CD1c-positive myeloid dendritic cell (primary cell): ENCODE measurements around the gene LIMD2.
A peak's percentile ranks its signal among the peaks of the same experiment; 100 is the strongest.
"Not testable (repeated sequence)": the region's sequence is repeated elsewhere in the genome, so short reads cannot be mapped to it uniquely, and the experiment has no call there.

Experiments
- DNase-seq: peaks from one replicate; pipeline ENCODE4 v3.0.0-alpha.2; 2016; ENCODE audit errors: extremely low spot score

LIMD2 gene

GRCh38 chr17:63699638-63700527 is at the start of gene LIMD2:
Gene LIMD2, minus strand, starts transcription at chr17:63700125. Its CDS starts 827 bp downstream, at chr17:63699298.
- peak; percentile 66 for DNase-seq

DNA sequence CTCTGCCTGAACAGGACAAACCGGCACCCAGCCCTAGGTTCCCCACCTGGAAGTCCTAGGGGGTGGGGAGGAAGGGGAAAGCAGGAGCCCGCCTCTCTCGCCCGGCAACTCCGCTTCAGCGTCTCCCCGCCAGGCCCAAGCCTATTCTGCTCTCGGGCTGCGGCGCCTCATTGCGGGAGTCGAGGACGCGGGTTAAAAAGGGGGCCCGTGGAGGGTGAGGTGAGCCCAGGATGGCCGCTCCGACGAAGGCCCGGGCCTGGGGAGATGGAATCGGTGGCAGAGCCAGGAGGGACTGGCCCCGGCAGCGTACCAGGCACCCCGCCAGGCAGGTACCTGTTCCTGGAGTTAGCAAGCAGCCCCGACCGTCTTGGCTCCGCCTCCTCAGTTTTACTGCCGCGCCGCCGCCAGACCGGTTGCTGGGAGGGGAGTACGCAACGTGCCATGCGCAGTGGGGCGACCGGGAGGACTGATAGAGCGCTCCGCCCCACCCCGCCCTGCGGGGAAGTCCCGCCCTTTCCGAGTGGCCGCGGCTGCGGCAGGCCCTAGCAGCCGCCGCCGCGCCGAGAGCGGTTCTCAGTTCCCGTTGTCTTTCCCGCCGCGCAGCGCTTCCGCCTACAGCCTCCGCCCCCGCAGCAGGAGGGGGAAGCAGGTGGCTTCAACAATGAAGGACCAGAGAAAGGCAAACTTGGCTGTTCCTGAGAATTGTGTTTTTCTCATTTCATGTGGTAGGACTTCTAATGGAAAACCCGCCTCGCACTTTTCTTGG is 41.7 kb upstream of the LIMD2 start, which contains the start of gene STRADA:
STRADA (minus strand) TSS at position 392 of the 766 bp plus-strand sequence. CDS start 13,430 bp downstream, outside the sequence.
- peak; percentile 99 for DNase-seq

DNA sequence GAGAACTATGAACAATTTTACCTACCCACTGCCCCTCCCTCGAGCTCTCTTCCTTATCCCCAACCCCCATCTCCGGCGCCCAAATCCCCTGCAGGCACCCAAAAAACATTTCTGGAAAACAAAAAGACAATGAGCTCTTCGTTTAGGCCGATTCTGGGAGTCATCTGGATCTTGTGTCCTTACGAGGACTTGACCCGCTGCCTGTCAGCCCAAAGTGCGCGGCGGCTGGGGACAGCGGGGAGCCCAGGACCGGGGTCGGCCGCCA is 41.1 kb upstream of the LIMD2 start:
- DNase-seq: peak; percentile 45

DNA sequence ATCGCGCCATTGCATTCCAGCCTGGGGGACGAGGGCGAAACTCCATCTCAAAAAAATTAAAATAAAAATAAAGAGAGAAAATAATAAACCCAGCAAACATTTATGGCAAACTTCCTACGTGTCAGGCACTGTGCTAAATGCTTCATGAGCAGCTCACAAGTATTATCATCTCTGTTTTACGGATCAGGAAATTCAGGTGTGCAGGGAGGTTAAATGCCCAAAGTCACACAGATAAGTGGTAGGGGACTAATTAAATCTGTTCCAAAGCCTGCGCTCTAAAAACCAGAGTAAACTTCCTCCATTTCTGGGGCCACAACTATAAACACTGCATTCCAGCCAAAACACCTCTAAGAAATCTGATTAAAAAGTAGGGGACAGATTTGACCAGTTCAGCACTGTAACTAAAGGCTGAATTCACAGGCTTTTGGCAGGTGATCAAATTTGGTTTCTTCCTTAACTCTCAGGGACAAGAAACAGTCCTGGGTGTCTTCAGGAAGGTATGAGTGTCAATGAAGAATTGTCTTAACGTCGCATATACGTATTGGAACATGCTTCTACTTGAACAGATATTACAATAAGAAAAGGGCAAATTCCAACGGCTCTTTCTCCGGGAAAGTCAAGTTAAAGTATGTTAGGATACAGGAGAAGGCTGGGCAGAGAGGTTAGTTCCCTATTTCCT is 40.7 kb upstream of the LIMD2 start:
- peak; percentile 15 for DNase-seq

DNA sequence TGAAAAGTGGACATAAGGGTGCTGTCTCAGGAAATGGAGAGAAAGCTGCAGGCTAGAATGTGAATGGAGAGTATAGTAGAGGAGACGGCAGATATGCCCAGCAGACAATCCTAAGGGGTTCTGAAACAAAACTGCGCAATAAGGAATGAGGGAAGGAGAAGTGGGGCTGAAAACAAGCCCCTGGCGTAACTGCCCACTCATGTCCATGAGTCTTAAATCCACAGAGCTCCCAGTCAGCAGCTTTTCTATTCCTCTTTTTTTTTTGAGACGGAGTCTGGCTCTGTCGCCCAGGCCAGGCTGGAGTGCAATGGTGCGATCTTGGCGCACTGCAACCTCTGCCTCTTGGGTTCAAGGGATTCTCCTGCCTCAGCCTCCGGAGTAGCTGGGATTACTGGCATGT is 35.8 kb upstream of the LIMD2 start:
- DNase-seq: peak; percentile 35

- no peak for DNase-seq
Measured at GRCh38 chr17:63722403-63722802, 22.5 kb upstream of the LIMD2 start.

- not testable (repeated sequence) for DNase-seq
Measured at GRCh38 chr17:63720194-63720593, 20.3 kb upstream of the LIMD2 start.

DNA sequence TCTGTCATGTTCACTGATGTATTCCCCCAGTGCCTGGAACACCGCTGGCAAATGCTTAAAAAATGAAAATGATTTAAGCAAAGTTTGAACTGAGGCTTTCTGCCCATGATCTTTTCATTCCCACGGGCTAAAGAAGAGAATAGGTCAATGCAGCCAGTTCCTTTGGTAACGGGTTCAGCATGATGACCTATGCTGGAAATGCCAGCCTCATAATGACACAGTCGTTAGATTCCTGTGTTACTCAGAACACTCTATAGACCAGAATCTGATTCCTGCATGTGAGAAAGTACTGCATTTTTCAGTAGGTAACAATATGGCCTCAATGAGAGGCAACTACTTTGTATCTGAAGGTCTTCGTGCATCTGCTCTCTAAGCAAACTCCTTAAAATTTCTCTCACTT is 19.1 kb upstream of the LIMD2 start:
- no peak for DNase-seq

GRCh38 chr17:63716426-63716825 is 16.5 kb upstream of the LIMD2 start:
- no peak for DNase-seq

GRCh38 chr17:63714550-63715277 is 14.8 kb upstream of the LIMD2 start:
- no peak for DNase-seq

DNA sequence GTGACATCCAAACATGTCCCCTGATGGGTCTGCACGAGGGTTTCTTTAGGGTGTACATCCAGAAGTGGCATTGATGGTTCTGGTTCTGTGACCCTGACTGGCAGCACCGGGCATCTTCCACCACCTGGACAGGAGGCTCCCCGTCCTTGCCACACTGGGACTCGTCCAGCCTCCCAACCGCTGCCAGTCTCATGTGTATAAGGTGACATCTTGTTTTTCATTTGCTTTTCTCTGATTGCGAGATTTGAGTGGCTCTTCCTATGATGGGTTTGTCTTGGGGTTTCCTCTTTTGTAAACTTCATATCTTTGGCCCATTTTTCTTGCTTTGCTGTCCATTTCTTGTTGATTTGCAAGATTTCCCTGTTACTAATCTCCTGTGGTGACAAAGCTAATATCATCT is 9.2 kb upstream of the LIMD2 start:
- DNase-seq: no peak

GRCh38 chr17:63707151-63707550 is 7.2 kb upstream of the LIMD2 start:
- no peak for DNase-seq

GRCh38 chr17:63706336-63707082 is 6.6 kb upstream of the LIMD2 start:
- DNase-seq: no peak

- no peak for DNase-seq
Measured at GRCh38 chr17:63705657-63706056, 5.7 kb upstream of the LIMD2 start.

- DNase-seq: no peak
Measured at GRCh38 chr17:63704836-63705235, 4.9 kb upstream of the LIMD2 start.

GRCh38 chr17:63704259-63704576 is 4.3 kb upstream of the LIMD2 start:
- no peak for DNase-seq

DNA sequence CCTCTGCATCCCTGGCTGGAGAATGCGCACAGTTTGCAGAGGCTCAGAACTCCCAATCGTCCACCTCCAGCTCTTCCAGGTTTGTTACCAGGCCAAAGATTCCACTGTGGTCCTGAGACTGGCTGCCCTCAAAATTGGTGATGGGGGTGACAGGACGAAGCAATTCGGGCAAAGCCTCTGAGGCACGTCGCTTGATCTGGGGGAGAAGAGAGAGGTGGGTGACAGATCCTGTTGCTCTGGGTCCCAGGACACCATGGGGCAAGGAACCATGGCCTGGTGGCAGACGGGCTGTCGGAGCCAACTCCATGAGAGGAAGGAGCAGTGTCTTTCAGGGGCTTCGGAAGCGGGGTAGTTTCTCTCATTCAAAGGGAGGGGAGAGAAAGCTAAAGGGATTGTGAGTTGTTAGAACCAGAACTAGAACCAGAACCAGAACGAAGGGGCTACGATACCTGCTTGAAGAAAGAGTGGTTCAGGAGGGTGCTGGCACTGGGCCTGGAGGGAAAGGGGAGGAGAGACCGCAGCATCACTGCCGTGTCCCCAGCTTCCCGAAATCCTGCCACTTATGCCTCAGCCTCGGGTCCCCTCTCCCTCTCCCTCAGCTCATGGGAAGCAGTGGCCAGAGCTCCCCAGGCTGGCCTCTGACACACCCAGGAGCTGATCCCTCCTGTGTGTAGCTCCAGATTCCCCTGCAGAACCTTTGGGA is 3.8 kb upstream of the LIMD2 start:
- no peak for DNase-seq

GRCh38 chr17:63703029-63703428 is 3.1 kb upstream of the LIMD2 start:
- DNase-seq: no peak

GRCh38 chr17:63702721-63703015 is 2.7 kb upstream of the LIMD2 start:
- no peak for DNase-seq

- peak; percentile 80 for DNase-seq
Measured at GRCh38 chr17:63701868-63702720, 2.2 kb upstream of the LIMD2 start.
